GM19452 (cell line): ENCODE data around the gene NT5DC3.
A peak's percentile ranks its signal among the peaks of the same experiment; 100 is the strongest.

Experiments
- ATAC-seq: cut with Tn5 transposase; IDR thresholded peaks from one replicate; pipeline ENCODE4 v1.9.1; 2021; ENCODE audit not compliant: unreplicated experiment

Gene NT5DC3

DNA sequence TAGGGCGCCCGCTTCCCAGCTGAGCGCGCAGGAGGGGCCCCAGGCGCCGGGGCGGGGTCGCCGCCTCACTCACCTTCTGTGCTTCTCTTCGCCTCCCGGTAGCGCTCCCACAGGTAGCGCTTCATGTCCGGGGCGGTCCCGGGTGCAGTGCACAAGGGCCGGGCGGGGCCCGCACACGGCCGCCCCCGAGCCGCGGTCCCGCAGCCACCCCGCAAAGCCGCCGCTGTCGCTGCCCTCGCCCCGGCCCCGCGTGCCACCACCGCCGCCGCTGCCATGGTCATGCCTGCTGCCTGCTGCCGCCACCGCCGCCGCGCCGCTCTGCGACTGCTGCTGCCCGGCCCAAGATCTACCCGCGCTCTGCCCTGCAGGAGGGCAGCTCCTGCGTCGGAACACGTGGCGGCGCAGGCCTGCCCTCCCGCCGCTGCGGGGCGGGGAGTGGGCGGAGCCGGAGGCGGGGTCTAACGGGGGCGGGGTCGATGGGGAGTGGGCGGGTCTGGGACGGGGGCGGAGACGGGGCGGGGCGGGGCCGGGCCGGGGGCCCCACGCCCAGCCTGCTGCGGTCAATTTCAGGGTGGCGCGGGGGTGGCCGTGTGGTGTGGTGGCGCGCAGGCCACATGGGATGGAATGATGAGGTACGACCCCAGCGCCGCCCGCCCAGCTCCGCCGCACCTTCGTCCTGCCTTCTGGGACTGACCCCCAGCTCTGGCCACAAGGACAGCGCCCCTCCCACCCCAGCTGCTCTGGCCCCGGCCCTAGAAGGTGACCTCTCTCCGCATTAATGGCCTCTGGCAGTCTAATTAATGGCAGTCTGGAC lies at the start of gene NT5DC3:
Gene NT5DC3, minus strand, starts transcription at position 359 of the 814 bp plus-strand sequence. Its CDS starts 78 bp downstream, at position 281.
- ATAC-seq = peak; percentile 83

DNA sequence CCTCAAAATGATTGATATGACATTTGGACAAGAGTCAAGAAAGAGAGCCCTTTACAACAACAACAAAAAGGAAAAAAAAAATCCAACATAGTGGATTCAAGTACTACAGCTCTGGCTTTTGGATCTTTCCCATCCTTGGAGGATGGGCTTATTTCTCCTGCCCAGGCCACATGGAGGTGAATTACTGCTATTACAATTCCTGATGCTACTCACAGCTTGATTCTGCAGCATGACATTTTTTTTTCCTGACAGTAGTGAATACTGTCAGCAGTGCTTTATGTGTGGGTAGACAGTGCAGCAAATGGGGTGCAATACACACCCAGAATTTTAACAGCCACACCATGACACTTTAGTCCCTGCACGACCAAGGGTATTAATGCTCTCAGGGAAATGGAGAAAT lies 46.7 kb upstream of the NT5DC3 start:
- no peak for ATAC-seq

GRCh38 chr12:103886195-103886797 lies 45.3 kb upstream of the NT5DC3 start:
- ATAC-seq = no peak

- no peak for ATAC-seq
Observed at GRCh38 chr12:103884316-103884715, 43.3 kb upstream of the NT5DC3 start.

GRCh38 chr12:103883908-103884307 lies 42.9 kb upstream of the NT5DC3 start:
- ATAC-seq = no peak

- ATAC-seq = no peak
Observed at GRCh38 chr12:103882861-103883596, 42.0 kb upstream of the NT5DC3 start.

- ATAC-seq = no peak
Observed at GRCh38 chr12:103881261-103881660, 40.2 kb upstream of the NT5DC3 start.

GRCh38 chr12:103880299-103881142 lies 39.5 kb upstream of the NT5DC3 start:
- no peak for ATAC-seq

GRCh38 chr12:103879878-103880277 lies 38.8 kb upstream of the NT5DC3 start:
- ATAC-seq = no peak

DNA sequence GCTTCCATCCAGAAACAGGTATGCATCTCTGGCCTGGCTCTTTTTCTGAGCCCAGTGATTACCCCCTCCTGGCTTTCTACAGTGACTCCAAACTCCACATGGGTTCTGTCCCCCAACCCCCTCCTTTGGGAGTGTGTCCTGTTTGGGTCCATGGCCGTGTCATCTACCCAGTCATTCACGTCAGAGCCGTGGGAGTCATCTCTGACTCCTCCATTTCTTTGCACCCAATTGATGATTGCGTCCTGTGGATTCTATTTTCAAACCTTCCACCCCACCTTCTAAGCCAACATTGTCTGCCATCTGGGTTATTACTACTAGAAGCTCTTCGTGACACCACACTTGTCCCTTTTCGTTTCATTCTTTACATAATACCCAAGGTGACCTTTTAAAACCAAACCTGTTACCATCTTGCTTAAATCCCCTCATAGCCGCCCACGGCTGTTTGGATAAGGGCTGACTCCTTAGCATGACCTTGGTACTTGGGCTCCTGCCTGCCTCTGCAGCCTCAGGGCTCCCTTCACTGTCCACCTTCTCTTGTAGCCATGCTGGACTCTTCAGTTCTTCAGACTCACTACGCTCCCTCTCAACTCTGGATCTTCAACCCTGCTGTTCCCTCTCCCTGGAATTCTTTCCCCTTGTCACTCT lies 38.1 kb upstream of the NT5DC3 start:
- ATAC-seq = no peak

DNA sequence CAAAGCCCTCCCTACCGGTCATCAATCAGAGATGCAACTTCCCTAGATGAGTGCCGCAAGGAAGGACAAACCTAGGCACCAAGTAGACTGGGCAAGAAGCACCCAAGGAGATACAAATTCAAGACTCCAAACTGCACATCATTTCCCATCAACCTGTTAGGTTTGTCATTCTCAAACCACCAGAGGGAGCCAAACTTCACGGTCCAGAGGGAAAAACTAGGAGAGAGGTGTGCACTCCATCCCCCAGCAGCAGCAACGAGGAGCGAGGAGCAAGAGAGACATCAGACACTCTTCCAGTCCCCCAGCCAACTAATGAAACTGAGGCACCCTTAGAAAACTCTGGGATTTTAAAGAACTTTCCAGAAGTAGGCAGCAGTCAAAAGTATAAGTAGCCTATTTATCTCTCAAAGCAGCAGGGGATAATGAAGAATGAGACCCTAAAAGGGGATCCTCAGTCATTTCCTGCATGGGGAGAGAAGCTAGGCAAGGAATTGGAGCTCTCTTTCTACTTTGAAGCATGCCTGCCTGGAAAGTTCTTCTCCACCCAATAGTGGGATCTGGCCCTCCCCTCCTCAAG lies 37.0 kb upstream of the NT5DC3 start:
- no peak for ATAC-seq

- no peak for ATAC-seq
Observed at GRCh38 chr12:103877288-103877687, 36.3 kb upstream of the NT5DC3 start.

GRCh38 chr12:103875666-103876065 lies 34.6 kb upstream of the NT5DC3 start:
- no peak for ATAC-seq

- ATAC-seq = no peak
Observed at GRCh38 chr12:103868215-103868614, 27.2 kb upstream of the NT5DC3 start.

- ATAC-seq = no peak
Observed at GRCh38 chr12:103865151-103865730, 24.2 kb upstream of the NT5DC3 start.

DNA sequence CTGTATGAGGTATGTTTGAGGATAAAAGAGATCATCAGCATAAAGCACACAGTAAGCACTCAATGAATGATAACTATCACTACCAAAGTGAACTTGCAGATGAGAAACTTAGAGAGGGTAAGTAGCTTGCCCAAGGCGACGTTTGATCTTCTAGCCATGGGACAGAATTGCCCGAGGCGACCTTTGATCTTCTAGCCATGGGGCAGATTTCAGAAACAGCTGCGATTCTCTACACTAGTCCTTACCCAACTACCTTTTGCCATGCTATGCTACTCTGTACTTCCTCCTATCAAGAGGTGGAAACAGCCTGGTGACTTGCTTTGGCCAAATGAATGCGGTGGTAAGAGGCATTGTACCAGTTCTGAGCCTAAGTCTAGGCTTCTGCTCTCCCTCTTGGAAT lies 23.7 kb upstream of the NT5DC3 start:
- no peak for ATAC-seq

- ATAC-seq = no peak
Observed at GRCh38 chr12:103858953-103859601, 18.0 kb upstream of the NT5DC3 start.

DNA sequence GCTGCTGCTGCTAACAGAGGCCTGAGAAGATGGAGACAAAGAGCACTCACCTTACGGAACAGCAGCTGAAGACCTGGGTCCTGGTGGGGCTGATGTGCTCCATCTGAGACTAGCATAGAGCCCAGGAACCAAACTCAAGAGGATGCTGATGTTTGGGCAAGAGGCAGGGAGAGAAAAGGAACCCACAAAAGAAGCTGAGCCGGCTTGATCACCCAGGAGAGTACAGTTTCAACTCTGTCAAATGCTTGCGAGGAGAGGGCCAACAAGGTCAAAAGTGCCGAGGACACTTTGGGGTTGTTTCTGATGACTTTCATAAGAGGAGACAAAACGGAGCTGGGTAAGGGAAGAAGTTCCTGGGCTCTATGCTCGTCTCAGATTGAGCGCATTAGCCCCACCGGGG lies 17.3 kb upstream of the NT5DC3 start:
- ATAC-seq = no peak

DNA sequence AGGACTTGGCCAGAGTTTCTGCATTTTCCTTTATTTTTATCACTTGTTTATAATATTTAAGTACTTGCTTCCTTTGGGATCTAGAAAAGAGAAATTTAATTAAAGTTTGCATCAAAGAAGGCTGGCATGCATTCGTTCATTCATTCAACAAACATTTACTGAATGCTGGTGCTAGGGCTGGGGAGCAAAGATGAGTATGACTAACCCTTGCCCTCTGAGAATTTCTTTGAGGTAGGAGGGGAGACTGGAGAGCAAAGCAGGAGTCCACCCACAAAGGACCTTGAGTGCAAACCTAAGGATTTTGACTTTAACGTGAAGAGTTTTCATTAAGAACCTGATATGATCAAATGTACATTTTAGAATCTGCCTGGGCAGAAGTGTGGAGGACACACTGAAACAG lies 16.1 kb upstream of the NT5DC3 start:
- ATAC-seq = no peak
